Naive thymus-derived CD4-positive, alpha-beta T cell (primary cell): ENCODE measurements around the gene FBXL20. TPM values are rescaled to one million over a fixed set of nuclear protein-coding genes. Genes with fewer than 3 reads are reported as not detected.

Source experiments
- ATAC-seq: fragments of 150-1000 bp; cut with Tn5 transposase; 2 replicates; pipeline ENCODE4 v1.10.0; 2021; ENCODE audit warnings: mild to moderate bottlenecking, moderate library complexity
- CTCF ChIA-PET: fragments of 350-600 bp; sonication (Branson Sonifier 250); formaldehyde crosslinking; loops from one replicate; lab custom pipeline; 2021; ENCODE audit warnings: antibody characterized with exemption; lab: Charles Lee
- POLR2A ChIA-PET: fragments of 350-600 bp; sonication (Branson Sonifier 250); formaldehyde crosslinking; loops from one replicate; lab custom pipeline; 2021; ENCODE audit warnings: antibody characterized with exemption, inconsistent platforms; lab: Charles Lee
- DNase-seq, 9 donors: peaks; one replicate each; pipeline versions ENCODE4 v3.0.0 to v3.0.0-alpha.2; 2020 to 2022; ENCODE audit warnings: mixed read lengths in 1 of 9
- H3K27ac ChIP-seq: one replicate; pipeline ENCODE4 v1.7.0; 2013; ENCODE audit warnings: mild to moderate bottlenecking, low read depth, low read length, moderate library complexity
- H3K27me3 ChIP-seq, 2 donors: one replicate each; pipeline ENCODE4 v1.7.0; 2013; ENCODE audit warnings: low read length in 2 of 2, mild to moderate bottlenecking in 2 of 2, moderate library complexity in 2 of 2; ENCODE audit not compliant: control insufficient read depth in 2 of 2, insufficient read depth in 2 of 2
- H3K36me3 ChIP-seq, 3 experiments: 1 replicate in 2 of 3; 2 replicates in 1 of 3; pipeline ENCODE4 v1.7.0; 2013; ENCODE audit warnings: low read length in 3 of 3, mild to moderate bottlenecking in 3 of 3, moderate library complexity in 1 of 3; ENCODE audit not compliant: insufficient read depth in 3 of 3, control insufficient read depth in 2 of 3
- H3K4me1 ChIP-seq, 2 donors: one replicate each; pipeline ENCODE4 v1.7.0; 2013; ENCODE audit warnings: low read length in 2 of 2, mild to moderate bottlenecking in 2 of 2, moderate library complexity in 1 of 2; ENCODE audit not compliant: control insufficient read depth in 2 of 2, insufficient read depth in 2 of 2
- H3K4me3 ChIP-seq: 2 replicates; pipeline ENCODE4 v1.7.0; 2013; ENCODE audit warnings: mild to moderate bottlenecking, low read length
- H3K9me3 ChIP-seq, 3 experiments: 1 replicate in 2 of 3; 2 replicates in 1 of 3; pipeline ENCODE4 v1.7.0; 2013; ENCODE audit warnings: low read length in 3 of 3; ENCODE audit not compliant: control insufficient read depth in 2 of 3
- H3K27ac Mint-ChIP-seq, 9 donors: one replicate each; pipeline ENCODE4 v1.8.0; 2020 to 2022; ENCODE audit warnings: mixed read lengths in 9 of 9, mild to moderate bottlenecking in 8 of 9, moderate library complexity in 5 of 9, inconsistent platforms in 2 of 9
- H3K27me3 Mint-ChIP-seq, 5 donors: one replicate each; pipeline ENCODE4 v1.8.0; 2021 to 2022; ENCODE audit warnings: mixed read lengths in 5 of 5, mild to moderate bottlenecking in 1 of 5
- H3K36me3 Mint-ChIP-seq, 5 donors: one replicate each; pipeline ENCODE4 v1.8.0; 2020 to 2022; ENCODE audit warnings: mixed read lengths in 5 of 5, mild to moderate bottlenecking in 3 of 5, inconsistent platforms in 1 of 5
- H3K4me1 Mint-ChIP-seq, 7 donors: one replicate each; pipeline ENCODE4 v1.8.0; 2020 to 2022; ENCODE audit warnings: mixed read lengths in 7 of 7, mild to moderate bottlenecking in 3 of 7, inconsistent platforms in 1 of 7
- H3K4me3 Mint-ChIP-seq, 10 donors: one replicate each; pipeline ENCODE4 v1.8.0; 2020 to 2022; ENCODE audit warnings: mild to moderate bottlenecking in 10 of 10, mixed read lengths in 10 of 10, moderate library complexity in 6 of 10, inconsistent platforms in 2 of 10
- H3K9me3 Mint-ChIP-seq, 11 donors: one replicate each; pipeline ENCODE4 v1.8.0; 2020 to 2022; ENCODE audit warnings: mixed read lengths in 11 of 11, mild to moderate bottlenecking in 4 of 11, inconsistent platforms in 1 of 11, moderate library complexity in 1 of 11
- intact Hi-C, 2 donors: fragments of 100-400 bp; cut with micrococcal nuclease; formaldehyde crosslinking; loops; one replicate each; pipeline ENCODE4 v1.15.1; 2023
- polyA plus RNA-seq, 2 donors: library from polyadenylated mRNA; unstranded; fragments of 300-500 nt; fragmentation: Illumina TruSeq; gene quantifications; one replicate each; pipeline ENCODE4 v1.2.3, GENCODE V29; 2021
- total RNA-seq, 6 experiments: library from RNA in 5 of 6; stranded (reverse) in 5 of 6; gene quantifications; 1 replicate in 5 of 6; 2 replicates in 1 of 6; pipeline ENCODE4 v1.2.3 and lab custom pipeline; 2021 to 2026

FBXL20 gene
- total and polyA plus RNA-seq, 7 experiments from 2014 or later = 3.8 to 35.0 (median 21.9) TPM

DNA sequence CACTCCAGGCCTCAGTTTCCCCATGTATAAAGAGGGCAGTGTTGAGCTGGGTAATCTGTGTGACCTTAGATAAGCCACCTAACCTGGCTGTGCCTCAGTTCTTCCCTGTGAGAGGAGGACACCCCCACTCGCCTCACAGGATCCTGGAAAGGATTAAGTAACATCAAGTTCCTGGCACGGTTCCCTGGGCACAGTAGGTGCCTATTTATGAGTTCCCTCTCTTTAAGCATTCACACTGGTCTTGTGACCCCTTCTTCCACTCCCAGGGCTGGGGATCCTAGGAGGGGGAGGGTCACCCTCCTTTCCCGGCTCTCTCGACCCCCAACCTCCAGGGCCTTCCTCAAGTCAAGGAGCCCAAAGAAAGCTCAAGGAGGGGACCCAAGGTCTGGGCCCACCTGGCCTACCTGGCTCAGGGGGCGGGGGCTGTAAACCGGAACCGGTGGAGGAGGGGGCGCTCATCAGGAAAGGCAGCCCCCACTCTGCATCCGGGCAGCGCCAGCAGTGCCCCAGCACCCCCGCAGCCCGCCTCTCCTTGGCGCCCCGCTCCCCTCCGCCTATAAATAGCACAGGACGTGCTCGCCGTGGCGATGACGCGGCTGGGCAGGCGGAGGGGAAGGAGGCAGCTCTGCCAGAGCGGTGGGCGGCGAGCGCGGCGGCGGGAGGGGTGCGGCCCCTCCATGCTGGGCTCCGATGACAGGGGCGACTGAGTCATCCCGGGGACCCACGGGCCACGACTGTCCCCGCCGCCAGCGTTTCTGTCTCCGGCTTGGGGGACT is 191.9 kb downstream of the FBXL20 start:
- Histone ChIP-seq H3K27ac (peak overlapping the region; percentile 19), H3K4me1 (peaks cover 14 to 23% of the 10 kb centered on the region in 2 donors)

DNA sequence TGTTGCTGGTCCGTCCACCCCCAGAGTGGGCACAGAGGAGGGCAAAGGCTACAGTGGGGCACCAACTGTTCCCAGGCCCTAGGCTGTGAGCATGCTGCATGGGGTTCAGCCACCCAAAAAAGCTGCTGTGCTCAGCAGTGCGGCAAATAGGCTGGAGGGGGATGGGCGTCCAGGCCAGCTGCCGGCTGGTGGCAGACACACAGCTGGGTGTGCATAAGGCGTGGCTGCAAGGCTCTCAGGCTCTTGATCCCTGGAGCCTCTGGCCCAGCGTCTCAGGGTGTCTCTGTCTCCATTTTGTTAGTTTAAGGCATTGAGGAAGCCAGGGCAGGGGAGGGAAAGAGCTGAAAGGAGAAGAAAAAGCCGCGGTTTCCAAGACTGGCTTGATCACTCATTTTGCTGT is 192.5 kb downstream of the FBXL20 start:
- Mint-ChIP-seq H3K36me3 (peaks cover 0 to 12% (median 7%) of the 10 kb centered on the region in 5 donors), H3K27ac (peak overlapping the region in 6 of 9 donors; percentile 14 to 93 (median 80)), H3K27me3 (peaks cover 0 to 19% (median 0%) of the 10 kb centered on the region in 5 donors), H3K4me3 (peak overlapping the region in 9 of 10 donors; percentile 9 to 80 (median 62)), H3K9me3 (no peaks in the 10 kb centered on the region), H3K4me1 (peaks cover 12 to 40% (median 31%) of the 10 kb centered on the region in 7 donors)
- H3K4me3 ChIP-seq = no peak overlapping the region
- peaks cover 14 to 23% of the 10 kb centered on the region in 2 donors for H3K4me1 ChIP-seq
- ATAC-seq (peak; percentile 41), DNase-seq (peak in 1 of 9 donors; percentile 24)
- no peak overlapping the region for H3K27ac ChIP-seq
- CTCF ChIA-PET = interaction anchor here (1.4 to 10.0 kb wide), 3 partner anchors 15 to 33 kb away, joined by 3 to 285 read pairs (median 49); no protein-coding TSS in a partner anchor
- no peaks in the 10 kb centered on the region for H3K27me3 ChIP-seq
- intact Hi-C loops = loop anchor here in 1 of 2 donors (1.0 kb wide), 1 partner anchor 9 kb away; the partner anchor contains the start of gene RPL19
- POLR2A ChIA-PET = interaction anchor here (1.0 to 11.8 kb wide), 7 partner anchors 10 to 41 kb away, joined by 3 to 144 read pairs (median 7); partner anchors contain the start of gene RPL19
- H3K9me3 ChIP-seq = no peaks in the 10 kb centered on the region
- H3K36me3 ChIP-seq = peaks cover 1 to 13% (median 5%) of the 10 kb centered on the region in 3 experiments

More for the DNA sequence above, 191.9 kb downstream of the FBXL20 start:
- Mint-ChIP-seq H3K4me3 (peak overlapping the region; percentile 16 to 80 (median 66)), H3K4me1 (peaks cover 12 to 38% (median 29%) of the 10 kb centered on the region in 7 donors), H3K36me3 (peaks cover 0 to 6% (median 4%) of the 10 kb centered on the region in 5 donors), H3K27ac (peak overlapping the region in 7 of 9 donors; percentile 25 to 93 (median 80)), H3K27me3 (peaks cover 0 to 19% (median 0%) of the 10 kb centered on the region in 5 donors), H3K9me3 (no peaks in the 10 kb centered on the region)
- intact Hi-C loops = loop anchor here in 1 of 2 donors (1.0 kb wide), 1 partner anchor 9 kb away; the partner anchor contains the start of gene RPL19
- H3K36me3 ChIP-seq = peaks cover 0 to 7% (median 0%) of the 10 kb centered on the region in 3 experiments
- H3K27me3 ChIP-seq = no peaks in the 10 kb centered on the region
- ATAC-seq (peak; percentile 80), DNase-seq (peak; percentile 49 to 83 (median 68))
- POLR2A ChIA-PET = interaction anchor here (0.8 to 11.8 kb wide), 8 partner anchors 9 to 252 kb away, joined by 3 to 144 read pairs (median 6); partner anchors contain the start of gene RPL19
- H3K9me3 ChIP-seq = no peaks in the 10 kb centered on the region
- CTCF ChIA-PET = interaction anchor here (1.4 to 10.0 kb wide), 3 partner anchors 15 to 32 kb away, joined by 3 to 285 read pairs (median 49); no protein-coding TSS in a partner anchor
- H3K4me3 ChIP-seq = peak overlapping the region; percentile 57

DNA sequence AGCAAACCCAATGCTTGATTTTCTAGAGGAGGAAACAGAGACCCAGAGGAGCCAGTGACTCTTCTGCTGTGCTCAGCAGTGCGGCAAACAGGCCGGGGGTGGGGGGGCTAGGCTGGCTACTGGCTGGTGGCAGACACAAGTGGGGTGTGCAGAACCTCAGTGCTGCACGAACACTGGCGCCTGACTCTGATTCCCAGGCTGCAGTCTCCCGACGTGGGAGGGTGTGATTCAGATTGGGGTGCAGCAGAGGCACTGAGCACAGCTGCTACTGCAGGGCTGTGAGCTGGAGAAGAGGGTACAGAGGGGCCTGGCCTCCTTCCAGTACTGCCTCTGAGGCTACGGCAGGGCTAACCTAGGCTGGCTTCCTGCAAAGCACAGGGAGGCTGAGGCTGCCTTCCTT is 193.3 kb downstream of the FBXL20 start:
- ATAC-seq (no peak), DNase-seq (peak in 2 of 9 donors; percentile 8 to 27)
- Mint-ChIP-seq H3K27me3 (peaks cover 0 to 18% (median 0%) of the 10 kb centered on the region in 5 donors), H3K4me3 (peak overlapping the region in 7 of 10 donors; percentile 25 to 80 (median 47)), H3K9me3 (no peaks in the 10 kb centered on the region), H3K27ac (peak overlapping the region in 5 of 9 donors; percentile 5 to 81 (median 77)), H3K36me3 (peaks cover 0 to 16% (median 14%) of the 10 kb centered on the region in 5 donors), H3K4me1 (peaks cover 12 to 46% (median 32%) of the 10 kb centered on the region in 7 donors)
- intact Hi-C loops = no loop called here
- Histone ChIP-seq H3K27ac (no peak overlapping the region), H3K4me1 (peaks cover 14 to 23% of the 10 kb centered on the region in 2 donors), H3K36me3 (peaks cover 7 to 20% (median 8%) of the 10 kb centered on the region in 3 experiments), H3K9me3 (no peaks in the 10 kb centered on the region), H3K27me3 (no peaks in the 10 kb centered on the region), H3K4me3 (no peak overlapping the region)
- CTCF ChIA-PET = interaction anchor here (4.6 to 10.0 kb wide), 2 partner anchors 24 to 33 kb away, joined by 49 to 285 read pairs; no protein-coding TSS in a partner anchor
- POLR2A ChIA-PET = interaction anchor here (0.6 to 11.8 kb wide), 9 partner anchors 9 to 322 kb away, joined by 3 to 144 read pairs (median 7); partner anchors contain the start of gene RPL19

DNA sequence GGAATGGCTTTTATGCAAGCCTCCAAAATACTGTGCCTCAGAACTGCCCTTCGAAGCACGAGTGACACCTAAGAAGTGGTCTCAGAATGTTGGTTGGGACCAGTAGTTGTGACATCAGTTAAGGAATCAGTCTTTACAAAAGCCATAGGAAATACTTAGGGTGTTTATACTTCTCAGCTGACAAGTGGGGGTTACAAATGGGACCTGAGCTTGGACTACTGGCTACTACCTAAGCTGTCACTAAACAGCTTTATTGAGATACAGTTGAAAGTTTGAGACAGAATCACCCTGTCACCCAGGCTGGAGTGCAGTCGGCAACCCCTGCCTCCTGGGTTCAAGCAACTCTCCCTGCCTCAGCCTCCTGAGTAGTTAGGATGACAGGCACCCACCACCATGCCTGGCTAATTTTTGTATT is 196.3 kb downstream of the FBXL20 start:
- Mint-ChIP-seq H3K4me3 (no peak overlapping the region), H3K27me3 (peaks cover 0 to 7% (median 0%) of the 10 kb centered on the region in 5 donors), H3K4me1 (peaks cover 26 to 71% (median 48%) of the 10 kb centered on the region in 7 donors), H3K27ac (no peak overlapping the region), H3K36me3 (peaks cover 4 to 36% (median 28%) of the 10 kb centered on the region in 5 donors), H3K9me3 (no peaks in the 10 kb centered on the region)
- Histone ChIP-seq H3K36me3 (peaks cover 20 to 37% (median 23%) of the 10 kb centered on the region in 3 experiments), H3K27ac (no peak overlapping the region), H3K27me3 (no peaks in the 10 kb centered on the region), H3K9me3 (no peaks in the 10 kb centered on the region), H3K4me3 (no peak overlapping the region), H3K4me1 (peaks cover 34 to 40% of the 10 kb centered on the region in 2 donors)
- ATAC-seq = no peak
- POLR2A ChIA-PET = interaction anchor here (0.7 to 11.8 kb wide), 3 partner anchors 32 to 120 kb away, joined by 4 to 144 read pairs (median 28); no protein-coding TSS in a partner anchor
- CTCF ChIA-PET = interaction anchor here (4.6 to 10.0 kb wide), 2 partner anchors 27 to 36 kb away, joined by 49 to 285 read pairs; no protein-coding TSS in a partner anchor
- DNase-seq = no peak
- intact Hi-C loops = no loop called here

DNA sequence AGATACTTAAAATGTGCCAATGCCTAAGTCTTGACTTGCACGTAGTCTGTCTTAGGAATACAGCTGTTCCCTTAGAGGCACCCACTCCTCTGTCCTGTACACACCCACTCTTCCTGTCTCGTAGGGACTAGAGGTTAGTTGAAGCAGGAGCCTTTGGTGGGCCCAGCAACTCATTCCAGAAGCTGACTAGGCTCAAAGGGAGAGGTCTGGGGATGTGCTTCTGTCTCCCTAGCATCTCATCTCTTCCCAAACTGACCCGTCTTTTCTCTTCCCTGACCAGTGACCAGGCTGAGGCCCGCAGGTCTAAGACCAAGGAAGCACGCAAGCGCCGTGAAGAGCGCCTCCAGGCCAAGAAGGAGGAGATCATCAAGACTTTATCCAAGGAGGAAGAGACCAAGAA is 197.2 kb downstream of the FBXL20 start:
- ATAC-seq (no peak), DNase-seq (no peak)
- POLR2A ChIA-PET = interaction anchor here (11.8 kb wide), 1 partner anchor 33 kb away, joined by 144 read pairs; no protein-coding TSS in a partner anchor
- Mint-ChIP-seq H3K27ac (peak overlapping the region in 2 of 9 donors; percentile 47 to 69), H3K36me3 (peaks cover 4 to 37% (median 28%) of the 10 kb centered on the region in 5 donors), H3K4me1 (peaks cover 33 to 75% (median 52%) of the 10 kb centered on the region in 7 donors), H3K9me3 (no peaks in the 10 kb centered on the region), H3K4me3 (no peak overlapping the region), H3K27me3 (peaks cover 0 to 5% (median 0%) of the 10 kb centered on the region in 5 donors)
- CTCF ChIA-PET = interaction anchor here (10.0 kb wide), 1 partner anchor 37 kb away, joined by 285 read pairs; no protein-coding TSS in a partner anchor
- intact Hi-C loops = no loop called here
- Histone ChIP-seq H3K27me3 (no peaks in the 10 kb centered on the region), H3K36me3 (peaks cover 20 to 37% (median 23%) of the 10 kb centered on the region in 3 experiments), H3K4me3 (no peak overlapping the region), H3K4me1 (peaks cover 30 to 37% of the 10 kb centered on the region in 2 donors), H3K9me3 (no peaks in the 10 kb centered on the region), H3K27ac (no peak overlapping the region)
